PC-9 (cell line): Measurements from ENCODE around the gene ZNF280A.

Experiments used
- EZH2 ChIP-seq: fragments of 200-600 bp; sonication (generic); IDR thresholded peaks from 2 replicates; pipeline ENCODE4 v1.8.0; 2017; ENCODE audit warnings: antibody characterized with exemption, low read depth
- TF ChIP-seq, protein P1 (sequence below): fragments of 200-600 bp; sonication (generic); conservative IDR thresholded peaks from 2 replicates; pipeline ENCODE4 v1.6.1; 2017; ENCODE audit warnings: mixed run types, antibody characterized with exemption, mild to moderate bottlenecking, moderate library complexity

DNA sequence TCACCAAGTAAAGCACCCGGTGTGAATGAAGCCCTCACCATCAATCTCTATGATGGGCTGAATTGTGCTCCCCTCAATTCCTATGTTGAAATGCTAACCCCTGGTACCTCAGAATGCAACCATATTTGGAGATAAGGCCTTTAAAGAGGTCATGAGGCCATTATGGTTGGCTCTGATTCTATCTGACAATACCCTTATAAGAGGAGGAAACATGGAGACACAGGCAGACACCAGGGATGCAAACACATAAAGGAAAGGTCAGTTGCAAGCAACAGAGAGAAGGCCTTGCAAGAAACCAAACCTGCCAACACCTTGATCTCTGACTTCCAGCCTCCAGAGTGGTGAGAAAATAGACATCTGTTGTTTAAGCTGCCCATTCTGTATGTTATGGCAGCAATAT lies 13.3 kb upstream of the ZNF280A start:
- TF ChIP-seq, protein P1, sequence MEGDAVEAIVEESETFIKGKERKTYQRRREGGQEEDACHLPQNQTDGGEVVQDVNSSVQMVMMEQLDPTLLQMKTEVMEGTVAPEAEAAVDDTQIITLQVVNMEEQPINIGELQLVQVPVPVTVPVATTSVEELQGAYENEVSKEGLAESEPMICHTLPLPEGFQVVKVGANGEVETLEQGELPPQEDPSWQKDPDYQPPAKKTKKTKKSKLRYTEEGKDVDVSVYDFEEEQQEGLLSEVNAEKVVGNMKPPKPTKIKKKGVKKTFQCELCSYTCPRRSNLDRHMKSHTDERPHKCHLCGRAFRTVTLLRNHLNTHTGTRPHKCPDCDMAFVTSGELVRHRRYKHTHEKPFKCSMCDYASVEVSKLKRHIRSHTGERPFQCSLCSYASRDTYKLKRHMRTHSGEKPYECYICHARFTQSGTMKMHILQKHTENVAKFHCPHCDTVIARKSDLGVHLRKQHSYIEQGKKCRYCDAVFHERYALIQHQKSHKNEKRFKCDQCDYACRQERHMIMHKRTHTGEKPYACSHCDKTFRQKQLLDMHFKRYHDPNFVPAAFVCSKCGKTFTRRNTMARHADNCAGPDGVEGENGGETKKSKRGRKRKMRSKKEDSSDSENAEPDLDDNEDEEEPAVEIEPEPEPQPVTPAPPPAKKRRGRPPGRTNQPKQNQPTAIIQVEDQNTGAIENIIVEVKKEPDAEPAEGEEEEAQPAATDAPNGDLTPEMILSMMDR = no peak
- no peak for TF ChIP-seq EZH2
